HCT116 (cell line): ENCODE results near the gene IBA57. TPM values are rescaled to one million over a fixed set of nuclear protein-coding genes. Genes with fewer than 3 reads are reported as not detected.

ENCODE experiments used
- ATAC-seq: fragments of 200-7000 bp; cut with Tn5 transposase; 2 replicates; pipeline ENCODE4 v1.9.1; 2020; ENCODE audit warnings: mild to moderate bottlenecking, moderate library complexity
- BruUV-seq: library from RNA; stranded (reverse); fragments of 400-500 nt; replicated peaks from 2 replicates; lab custom pipeline; 2021; lab: Mats Ljungman, UMichigan
- CTCF ChIA-PET: fragments of 300-600 bp; sonication (Branson Sonifier 250); formaldehyde crosslinking; loops from one replicate; lab custom pipeline; 2021; ENCODE audit warnings: antibody characterized with exemption; lab: Charles Lee
- POLR2A ChIA-PET: fragments of 300-600, 350-600 bp; sonication (Branson Sonifier 250); formaldehyde crosslinking; loops from one replicate; lab custom pipeline; 2021; ENCODE audit warnings: antibody characterized with exemption; lab: Charles Lee
- RAD21 ChIA-PET, 2 experiments: fragments of 300-600 bp; sonication (Branson Sonifier 250); formaldehyde crosslinking; loops; one replicate each; lab custom pipeline; 2023; ENCODE audit warnings: low total read pairs in 2 of 2; ENCODE audit not compliant: uncharacterized antibody in 2 of 2, unreplicated experiment in 2 of 2, low non-redundant PET in 1 of 2; lab: Charles Lee
- DNase-seq: peaks from one replicate; pipeline ENCODE4 v3.0.0-alpha.2; 2010; ENCODE audit warnings: low read depth, low spot score
- H2AFZ ChIP-seq: fragments of 200-600 bp; shearing (Covaris generic), sonication (generic); 2 replicates; pipeline ENCODE4 v1.6.1; 2017; ENCODE audit warnings: low read depth, mixed run types, mixed read lengths, antibody characterized with exemption, low read length; ENCODE audit not compliant: poor library complexity, severe bottlenecking
- H3K27ac ChIP-seq: 2 replicates; pipeline ENCODE4 v1.5.1; 2012; ENCODE audit warnings: low read depth, low read length
- H3K27me3 ChIP-seq: fragments of 200-600 bp; sonication (generic); 2 replicates; pipeline ENCODE4 v1.6.1; 2016; ENCODE audit warnings: mixed run types, low read length, mixed read lengths; ENCODE audit not compliant: insufficient read depth
- H3K36me3 ChIP-seq, 2 experiments: fragments of 200-500 bp in 1 of 2; fragments of 200-600 bp in 1 of 2; sonication (Bioruptor generic) in 1 of 2; sonication (generic) in 1 of 2; 2 replicates each; pipeline versions ENCODE4 v1.5.1 to v1.6.1; 2014 to 2016; ENCODE audit warnings: low read length in 2 of 2, inconsistent platforms in 1 of 2, mixed read lengths in 1 of 2, mixed run types in 1 of 2; ENCODE audit not compliant: insufficient read depth in 2 of 2, control insufficient read depth in 1 of 2
- H3K4me1 ChIP-seq, 2 experiments: fragments of 200-600 bp in 1 of 2; sonication (generic) in 1 of 2; 2 replicates each; pipeline versions ENCODE4 v1.5.1 to v1.6.1; 2012 to 2017; ENCODE audit warnings: low read length in 2 of 2, inconsistent platforms in 1 of 2, mild to moderate bottlenecking in 1 of 2, mixed read lengths in 1 of 2, mixed run types in 1 of 2, moderate library complexity in 1 of 2; ENCODE audit not compliant: insufficient read depth in 2 of 2, control insufficient read depth in 1 of 2
- H3K4me2 ChIP-seq: fragments of 200-600 bp; sonication (generic); 2 replicates; pipeline ENCODE4 v1.6.1; 2017; ENCODE audit warnings: mixed run types, low read length, mixed read lengths
- H3K4me3 ChIP-seq, 2 experiments: fragments of 200-600 bp in 1 of 2; sonication (generic) in 1 of 2; replicated peaks in 1 of 2; 2 replicates each; pipeline ENCODE4 v1.5.1; 2011 to 2016; ENCODE audit warnings: low read length in 2 of 2, control low read depth in 1 of 2, low read depth in 1 of 2, mild to moderate bottlenecking in 1 of 2, mixed read lengths in 1 of 2, mixed run types in 1 of 2
- H3K79me2 ChIP-seq: fragments of 200-600 bp; sonication (generic); 2 replicates; pipeline ENCODE4 v1.6.1; 2017; ENCODE audit warnings: mild to moderate bottlenecking, mixed run types, low read length, moderate library complexity, mixed read lengths; ENCODE audit not compliant: insufficient read depth
- H3K9ac ChIP-seq: fragments of 200-600 bp; sonication (generic); 2 replicates; pipeline ENCODE4 v1.6.1; 2016; ENCODE audit warnings: low read length, mixed read lengths
- H3K9me2 ChIP-seq: fragments of 200-600 bp; sonication (generic), shearing (Covaris generic); 2 replicates; pipeline ENCODE4 v1.6.1; 2017; ENCODE audit warnings: mixed run types, mild to moderate bottlenecking, moderate library complexity; ENCODE audit not compliant: insufficient read depth
- H3K9me3 ChIP-seq, 2 experiments: fragments of 200-500 bp in 1 of 2; fragments of 200-600 bp in 1 of 2; sonication (Bioruptor generic) in 1 of 2; sonication (generic) in 1 of 2; 2 replicates each; pipeline ENCODE4 v1.6.1; 2014 to 2017; ENCODE audit warnings: low read length in 2 of 2, mixed read lengths in 2 of 2, inconsistent platforms in 1 of 2, low read depth in 1 of 2, mild to moderate bottlenecking in 1 of 2, mixed run types in 1 of 2, moderate library complexity in 1 of 2; ENCODE audit not compliant: control insufficient read depth in 1 of 2, insufficient read depth in 1 of 2
- H4K20me1 ChIP-seq: fragments of 200-600 bp; sonication (generic), shearing (Covaris generic); 2 replicates; pipeline ENCODE4 v1.6.1; 2017; ENCODE audit warnings: mixed run types, mild to moderate bottlenecking, moderate library complexity; ENCODE audit not compliant: insufficient read depth
- CBX3 ChIP-seq: IDR thresholded peaks from 2 replicates; pipeline ENCODE4 v1.6.1; 2012; ENCODE audit warnings: low read depth
- CEBPB ChIP-seq: IDR thresholded peaks from 2 replicates; pipeline ENCODE4 v1.6.1; 2012; ENCODE audit warnings: low read depth
- EGR1 ChIP-seq: IDR thresholded peaks from 2 replicates; pipeline ENCODE4 v1.6.1; 2012; ENCODE audit warnings: low read depth
- JUND ChIP-seq: IDR thresholded peaks from 2 replicates; pipeline ENCODE4 v1.6.1; 2012
- POLR2A ChIP-seq: IDR thresholded peaks from 2 replicates; pipeline ENCODE4 v1.7.0; 2011; ENCODE audit warnings: borderline replicate concordance; ENCODE audit not compliant: insufficient read depth, insufficient read length; ENCODE audit errors: extremely low read depth
- SIN3A ChIP-seq: IDR thresholded peaks from 2 replicates; pipeline ENCODE4 v1.6.1; 2012; ENCODE audit warnings: low read depth
- TCF7L2 ChIP-seq: IDR thresholded peaks from 2 replicates; pipeline ENCODE4 v1.7.0; 2011; ENCODE audit warnings: borderline replicate concordance, inconsistent platforms; ENCODE audit not compliant: insufficient read depth, insufficient read length; ENCODE audit errors: extremely low read depth
- YY1 ChIP-seq: IDR thresholded peaks from 2 replicates; pipeline ENCODE4 v1.6.1; 2011; ENCODE audit warnings: low read length, low read depth, moderate library complexity, mild to moderate bottlenecking; ENCODE audit not compliant: insufficient replicate concordance; ENCODE audit errors: extremely low read depth
- ZNF274 ChIP-seq: fragments of 200-500 bp; sonication (Bioruptor generic); IDR thresholded peaks from 2 replicates; pipeline ENCODE4 v1.6.1; 2014; ENCODE audit warnings: mild to moderate bottlenecking, low read depth, low read length, inconsistent platforms
- intact Hi-C: fragments of 100-400 bp; cut with micrococcal nuclease; formaldehyde crosslinking; loops from 2 replicates; pipeline ENCODE4 v1.10.0; 2022
- total RNA-seq: library from RNA; stranded (reverse); gene quantifications from one replicate; pipeline ENCODE4 v1.2.1, GENCODE V29; 2021; ENCODE audit not compliant: unreplicated experiment
- TF ChIP-seq, protein P1 (sequence below): IDR thresholded peaks from 2 replicates; pipeline ENCODE4 v1.6.1; 2012

Gene IBA57
- total RNA-seq, 1 experiment from 2014 or later: 11.6 TPM

DNA sequence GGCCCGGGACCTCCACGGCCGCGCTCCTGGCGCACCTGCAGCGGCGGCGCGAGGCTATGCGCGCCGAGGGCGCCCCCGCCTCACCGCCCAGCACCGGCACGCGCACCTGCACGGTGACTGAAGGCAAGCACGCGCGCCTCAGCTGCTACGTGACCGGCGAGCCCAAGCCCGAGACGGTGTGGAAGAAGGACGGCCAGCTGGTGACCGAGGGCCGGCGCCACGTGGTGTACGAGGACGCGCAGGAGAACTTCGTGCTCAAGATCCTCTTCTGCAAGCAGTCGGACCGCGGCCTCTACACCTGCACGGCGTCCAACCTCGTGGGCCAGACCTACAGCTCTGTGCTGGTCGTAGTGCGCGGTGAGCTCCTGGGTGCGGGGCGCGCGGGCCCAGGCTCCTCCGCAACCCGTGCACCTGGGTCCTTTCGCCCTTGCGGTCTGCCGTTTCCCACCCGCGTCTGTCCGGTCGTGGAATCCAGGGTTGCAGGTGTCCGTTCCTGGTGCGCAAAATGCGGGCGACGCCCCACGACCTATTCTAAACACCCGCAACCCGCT is 46.9 kb downstream of the IBA57 start:
- no peaks in the 10 kb centered on the region for H3K27me3 ChIP-seq
- H3K9me2 ChIP-seq: no peaks in the 10 kb centered on the region
- ATAC-seq: no peak
- CTCF ChIA-PET: no interaction called here
- intact Hi-C loops: loop anchor here (5.0 kb wide), 1 partner anchor 245 kb away; a partner anchor contains a TSS
- RAD21 ChIA-PET: no interaction called here
- no peak for TF ChIP-seq SIN3A
- no peak for TF ChIP-seq POLR2A
- TF ChIP-seq ZNF274: no peak
- TF ChIP-seq EGR1: no peak
- TF ChIP-seq, protein P1, sequence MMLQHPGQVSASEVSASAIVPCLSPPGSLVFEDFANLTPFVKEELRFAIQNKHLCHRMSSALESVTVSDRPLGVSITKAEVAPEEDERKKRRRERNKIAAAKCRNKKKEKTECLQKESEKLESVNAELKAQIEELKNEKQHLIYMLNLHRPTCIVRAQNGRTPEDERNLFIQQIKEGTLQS: no peak
- TF ChIP-seq TCF7L2: no peak
- no peak for TF ChIP-seq JUND
- TF ChIP-seq YY1: no peak
- no peak for TF ChIP-seq CBX3
- TF ChIP-seq CEBPB: no peak
- TF ChIP-seq, all 23 proteins: peak for 0
- BruUV-seq: no TSS peak
- H3K9ac ChIP-seq: no peak overlapping the region
- H2AFZ ChIP-seq: no peak overlapping the region
- H3K4me3 ChIP-seq: no peak overlapping the region
- H3K79me2 ChIP-seq: no peaks in the 10 kb centered on the region
- no peak for DNase-seq
- no peaks in the 10 kb centered on the region for H3K9me3 ChIP-seq
- POLR2A ChIA-PET: no interaction called here
- H3K4me2 ChIP-seq: peak overlapping the region; percentile 88
- H3K27ac ChIP-seq: peak overlapping the region; percentile 35; the same call in 1 of the 2 replicates
- no peaks in the 10 kb centered on the region; a peak in 1 of 4 replicates for H3K36me3 ChIP-seq
- H3K4me1 ChIP-seq: peaks cover 20 to 35% of the 10 kb centered on the region in 2 experiments
- H4K20me1 ChIP-seq: no peaks in the 10 kb centered on the region
